Measurements from ENCODE around the gene SCNN1A. TPM values are rescaled to one million over a fixed set of nuclear protein-coding genes. Genes with fewer than 3 reads are reported as not detected.

Gene SCNN1A
- total and polyA plus RNA-seq, 2 donors from 2014 or later, result 225 to 452 TPM

- DNase-seq, result peak in 3 of 5 donors; percentile 44 to 88 (median 69)
Measured at GRCh38 chr12:6347367-6348338, 27.7 kb downstream of the SCNN1A start.

GRCh38 chr12:6346942-6347341 is 28.4 kb downstream of the SCNN1A start:
- no peak for TF ChIP-seq CTCF (IDR thresholded peaks at IDR 0.05; ENCODE audit: borderline replicate concordance, extremely low read depth, insufficient read depth)
- no peak for DNase-seq
- Histone ChIP-seq H3K27ac (ENCODE audit: low read depth in 2 of 2, low read length in 2 of 2) (peak overlapping the region; percentile 78 to 82), H3K36me3 (ENCODE audit: control insufficient read depth in 2 of 3, insufficient read depth in 3 of 3, low read length in 3 of 3) (peaks cover 0 to 5% (median 3%) of the 10 kb centered on the region in 3 donors), H3K27me3 (ENCODE audit: control insufficient read depth, insufficient read depth, low read length) (no peaks in the 10 kb centered on the region), H3K9ac (ENCODE audit: low read length in 3 of 3) (peak overlapping the region in 1 of 3 donors; percentile 6), H3K4me3 (ENCODE audit: low read length in 3 of 3) (peak overlapping the region in 1 of 3 donors; percentile 13), H3K9me3 (ENCODE audit: control insufficient read depth in 2 of 3, insufficient read depth in 1 of 3, low read length in 3 of 3) (no peaks in the 10 kb centered on the region), H3K4me1 (ENCODE audit: control insufficient read depth in 2 of 3, insufficient read depth in 2 of 3, low read depth in 1 of 3, low read length in 3 of 3) (peaks cover 4 to 46% (median 21%) of the 10 kb centered on the region in 3 donors)
- FAIRE-seq, result no peak
- intact Hi-C loops (cut with DNase I), result no loop called here

More at GRCh38 chr12:6347367-6348338, 27.7 kb downstream of the SCNN1A start:
- no peaks in the 10 kb centered on the region for H3K27me3 ChIP-seq (ENCODE audit: control insufficient read depth, insufficient read depth, low read length)
- peaks cover 0 to 5% (median 3%) of the 10 kb centered on the region in 3 donors for H3K36me3 ChIP-seq (ENCODE audit: control insufficient read depth in 2 of 3, insufficient read depth in 3 of 3, low read length in 3 of 3)
- H3K27ac ChIP-seq (ENCODE audit: low read depth in 2 of 2, low read length in 2 of 2), result peak overlapping the region; percentile 78 to 82
- intact Hi-C loops (cut with DNase I), result no loop called here
- peak overlapping the region in 1 of 3 donors; percentile 47 for H3K9ac ChIP-seq (ENCODE audit: low read length in 3 of 3)
- H3K4me3 ChIP-seq (ENCODE audit: low read length in 3 of 3), result peak overlapping the region in 1 of 3 donors; percentile 13
- no peak for FAIRE-seq
- no peak for TF ChIP-seq CTCF (IDR thresholded peaks at IDR 0.05; ENCODE audit: borderline replicate concordance, extremely low read depth, insufficient read depth)
- no peaks in the 10 kb centered on the region for H3K9me3 ChIP-seq (ENCODE audit: control insufficient read depth in 2 of 3, insufficient read depth in 1 of 3, low read length in 3 of 3)
- H3K4me1 ChIP-seq (ENCODE audit: control insufficient read depth in 2 of 3, insufficient read depth in 2 of 3, low read depth in 1 of 3, low read length in 3 of 3), result peaks cover 0 to 42% (median 14%) of the 10 kb centered on the region in 3 donors

GRCh38 chr12:6346235-6346832 is 29.0 kb downstream of the SCNN1A start:
- DNase-seq, result peak in 1 of 5 donors; percentile 33
- no peak for TF ChIP-seq CTCF (IDR thresholded peaks at IDR 0.05; ENCODE audit: borderline replicate concordance, extremely low read depth, insufficient read depth)
- Histone ChIP-seq H3K27ac (ENCODE audit: low read depth in 2 of 2, low read length in 2 of 2) (peak overlapping the region; percentile 8 to 49), H3K9ac (ENCODE audit: low read length in 3 of 3) (peak overlapping the region in 1 of 3 donors; percentile 6), H3K9me3 (ENCODE audit: control insufficient read depth in 2 of 3, insufficient read depth in 1 of 3, low read length in 3 of 3) (no peaks in the 10 kb centered on the region), H3K27me3 (ENCODE audit: control insufficient read depth, insufficient read depth, low read length) (no peaks in the 10 kb centered on the region), H3K4me3 (ENCODE audit: low read length in 3 of 3) (no peak overlapping the region), H3K4me1 (ENCODE audit: control insufficient read depth in 2 of 3, insufficient read depth in 2 of 3, low read depth in 1 of 3, low read length in 3 of 3) (peaks cover 4 to 46% (median 21%) of the 10 kb centered on the region in 3 donors), H3K36me3 (ENCODE audit: control insufficient read depth in 2 of 3, insufficient read depth in 3 of 3, low read length in 3 of 3) (peaks cover 0 to 5% (median 3%) of the 10 kb centered on the region in 3 donors)
- FAIRE-seq, result no peak
- intact Hi-C loops (cut with DNase I), result no loop called here
